ENCODE results near the gene CDK2.
A peak's percentile ranks its signal among the peaks of the same experiment; 100 is the strongest.

The CDK2 gene

GRCh38 chr12:55929306-55929791 lies 37.3 kb upstream of the CDK2 start:
- H3K9ac ChIP-seq, result peak overlapping the region; percentile 98
- H3K27ac ChIP-seq, result peak overlapping the region; percentile 98
- peak overlapping the region; percentile 96 for H3K4me3 ChIP-seq
- TF ChIP-seq Cebpa-rat (IDR thresholded peaks at IDR 0.05), result no peak
- no peaks in the 10 kb centered on the region for H3K27me3 ChIP-seq
- peaks cover 78% of the 10 kb centered on the region for H3K4me1 ChIP-seq
- no peaks in the 10 kb centered on the region for H3K9me3 ChIP-seq
- no peaks in the 10 kb centered on the region for H4K20me1 ChIP-seq
- peak overlapping the region; percentile 95 for H3K4me2 ChIP-seq
- peaks cover 5% of the 10 kb centered on the region; the same call in 1 of the 2 replicates for H3K36me3 ChIP-seq

- Histone ChIP-seq H3K9me3 (no peaks in the 10 kb centered on the region), H4K20me1 (peaks cover 5% of the 10 kb centered on the region; the same call in 1 of the 2 replicates), H3K27ac (peak within 1 kb of the TSS; percentile 98), H3K36me3 (peaks cover 5% of the 10 kb centered on the region; the same call in 1 of the 2 replicates), H3K27me3 (no peaks in the 10 kb centered on the region), H3K9ac (peak within 1 kb of the TSS; percentile 98), H3K4me2 (peak within 1 kb of the TSS; percentile 95), H3K4me3 (peak within 1 kb of the TSS; percentile 96), H3K4me1 (peaks cover 68% of the 10 kb centered on the region)
- TF ChIP-seq Cebpa-rat (IDR thresholded peaks at IDR 0.05), result no peak
Measured at GRCh38 chr12:55930771-55931316, 35.8 kb upstream of the CDK2 start, which contains the start of gene DGKA. Gene DGKA, plus strand, starts transcription at chr12:55931162. Its CDS starts 5,342 bp downstream, at chr12:55936504.

GRCh38 chr12:55931317-55931779 lies 35.3 kb upstream of the CDK2 start:
- Histone ChIP-seq H3K36me3 (peaks cover 10% of the 10 kb centered on the region), H4K20me1 (peaks cover 5% of the 10 kb centered on the region; the same call in 1 of the 2 replicates), H3K9me3 (no peaks in the 10 kb centered on the region), H3K4me1 (peaks cover 63% of the 10 kb centered on the region), H3K27ac (peak overlapping the region; percentile 86), H3K9ac (peak overlapping the region; percentile 85), H3K4me2 (peak overlapping the region; percentile 95), H3K4me3 (peak overlapping the region; percentile 81), H3K27me3 (no peaks in the 10 kb centered on the region)
- no peak for TF ChIP-seq Cebpa-rat (IDR thresholded peaks at IDR 0.05)

GRCh38 chr12:55931780-55932550 lies 34.7 kb upstream of the CDK2 start:
- H3K36me3 ChIP-seq, result peaks cover 17% of the 10 kb centered on the region
- H3K27ac ChIP-seq, result peak overlapping the region; percentile 86
- no peak for TF ChIP-seq Cebpa-rat (IDR thresholded peaks at IDR 0.05)
- peaks cover 61% of the 10 kb centered on the region for H3K4me1 ChIP-seq
- H3K4me2 ChIP-seq, result peak overlapping the region; percentile 95
- peak overlapping the region; percentile 81 for H3K4me3 ChIP-seq
- no peaks in the 10 kb centered on the region for H3K27me3 ChIP-seq
- H3K9ac ChIP-seq, result peak overlapping the region; percentile 85
- peaks cover 5% of the 10 kb centered on the region; the same call in 1 of the 2 replicates for H4K20me1 ChIP-seq
- H3K9me3 ChIP-seq, result no peaks in the 10 kb centered on the region

GRCh38 chr12:55932551-55932910 lies 34.1 kb upstream of the CDK2 start:
- Histone ChIP-seq H3K4me1 (peaks cover 61% of the 10 kb centered on the region), H3K36me3 (peaks cover 22% of the 10 kb centered on the region), H3K27ac (peak overlapping the region; percentile 86), H3K4me2 (peak overlapping the region; percentile 95), H3K4me3 (peak overlapping the region; percentile 81), H3K9ac (peak overlapping the region; percentile 85), H3K27me3 (no peaks in the 10 kb centered on the region), H4K20me1 (peaks cover 5% of the 10 kb centered on the region; the same call in 1 of the 2 replicates), H3K9me3 (no peaks in the 10 kb centered on the region)
- TF ChIP-seq Cebpa-rat (IDR thresholded peaks at IDR 0.05), result no peak

GRCh38 chr12:55933169-55933798 lies 33.3 kb upstream of the CDK2 start:
- Histone ChIP-seq H3K9me3 (no peaks in the 10 kb centered on the region), H3K4me3 (no peak overlapping the region), H3K9ac (no peak overlapping the region), H3K4me2 (peak overlapping the region; percentile 95), H3K27ac (no peak overlapping the region), H4K20me1 (peaks cover 5% of the 10 kb centered on the region; the same call in 1 of the 2 replicates), H3K27me3 (no peaks in the 10 kb centered on the region), H3K36me3 (peaks cover 30% of the 10 kb centered on the region), H3K4me1 (peaks cover 59% of the 10 kb centered on the region)
- no peak for TF ChIP-seq Cebpa-rat (IDR thresholded peaks at IDR 0.05)

GRCh38 chr12:55933799-55934742 lies 32.6 kb upstream of the CDK2 start:
- no peak for TF ChIP-seq Cebpa-rat (IDR thresholded peaks at IDR 0.05)
- H3K4me1 ChIP-seq, result peaks cover 51% of the 10 kb centered on the region
- H3K36me3 ChIP-seq, result peaks cover 38% of the 10 kb centered on the region
- no peak overlapping the region for H3K9ac ChIP-seq
- H3K4me3 ChIP-seq, result no peak overlapping the region
- H3K27ac ChIP-seq, result no peak overlapping the region
- H3K9me3 ChIP-seq, result no peaks in the 10 kb centered on the region
- peaks cover 5% of the 10 kb centered on the region; the same call in 1 of the 2 replicates for H4K20me1 ChIP-seq
- H3K27me3 ChIP-seq, result no peaks in the 10 kb centered on the region
- H3K4me2 ChIP-seq, result peak overlapping the region; percentile 95

- no peak for TF ChIP-seq Cebpa-rat (IDR thresholded peaks at IDR 0.05)
- Histone ChIP-seq H3K27ac (no peak overlapping the region), H3K9me3 (no peaks in the 10 kb centered on the region), H3K36me3 (peaks cover 45% of the 10 kb centered on the region), H4K20me1 (peaks cover 5% of the 10 kb centered on the region; the same call in 1 of the 2 replicates), H3K9ac (no peak overlapping the region), H3K4me1 (peaks cover 45% of the 10 kb centered on the region), H3K4me2 (0 out of 2 replicates have a peak overlapping the region, but pooled peaks have one; percentile 95), H3K27me3 (no peaks in the 10 kb centered on the region), H3K4me3 (no peak overlapping the region)
Measured at GRCh38 chr12:55934773-55935172, 31.9 kb upstream of the CDK2 start.

- H3K9ac ChIP-seq, result no peak overlapping the region
- no peaks in the 10 kb centered on the region for H3K9me3 ChIP-seq
- no peak overlapping the region for H3K27ac ChIP-seq
- H3K27me3 ChIP-seq, result no peaks in the 10 kb centered on the region
- peaks cover 5% of the 10 kb centered on the region; the same call in 1 of the 2 replicates for H4K20me1 ChIP-seq
- H3K36me3 ChIP-seq, result peaks cover 50% of the 10 kb centered on the region
- no peak overlapping the region for H3K4me2 ChIP-seq
- TF ChIP-seq Cebpa-rat (IDR thresholded peaks at IDR 0.05), result no peak
- H3K4me3 ChIP-seq, result no peak overlapping the region
- H3K4me1 ChIP-seq, result peaks cover 45% of the 10 kb centered on the region
Measured at GRCh38 chr12:55935738-55936151, 30.9 kb upstream of the CDK2 start.

Measured in BLaER1 (cell line).